Measurements from ENCODE around the gene NKX2-3. TPM values are rescaled to one million over a fixed set of nuclear protein-coding genes. Genes with fewer than 3 reads are reported as not detected.

NKX2-3 gene
- total RNA-seq, 2 experiments from 2014 or later: not detected

DNA sequence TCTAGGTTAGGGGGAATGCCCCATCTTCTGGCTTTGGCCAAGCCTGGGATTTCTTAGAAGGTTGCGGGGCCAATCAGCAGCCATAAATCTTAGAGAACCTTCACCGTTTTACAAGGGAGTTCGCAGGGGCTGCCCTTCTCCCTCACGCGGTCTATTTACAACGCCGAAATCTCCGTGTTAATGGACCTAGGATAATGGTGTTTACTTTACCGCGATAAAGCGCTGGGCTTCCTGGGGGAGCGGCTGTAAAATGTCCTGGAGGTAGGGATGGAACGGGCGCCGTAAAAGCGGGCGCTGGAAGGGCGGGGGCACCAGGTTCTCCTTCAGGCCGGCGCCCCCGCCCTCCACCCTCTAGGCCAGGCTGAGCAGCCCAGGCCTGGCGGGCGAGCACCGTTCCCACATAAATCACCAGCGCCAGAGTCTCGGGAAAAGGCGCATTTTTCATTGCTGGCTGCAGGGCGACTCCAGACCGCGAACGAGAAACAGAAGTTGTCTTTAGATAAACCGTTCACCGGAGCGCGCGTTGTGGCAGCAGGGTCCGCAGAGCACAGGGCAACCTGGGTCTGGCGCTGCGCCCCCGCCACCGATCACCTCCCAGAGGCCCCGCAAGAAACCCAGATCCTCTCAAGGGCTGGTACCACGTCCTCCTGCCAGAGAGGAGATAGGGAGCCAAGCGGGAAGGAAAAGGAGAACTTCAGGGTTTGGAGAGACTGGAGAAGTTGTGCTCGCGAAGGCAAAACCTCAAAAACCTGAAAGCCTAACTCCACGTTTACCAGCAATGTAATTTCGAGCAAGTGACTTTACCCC is 12.5 kb upstream of the NKX2-3 start:
- Mint-ChIP-seq H3K9me3 (no peaks in the 10 kb centered on the region), H3K27me3 (peaks cover 83% of the 10 kb centered on the region), H3K4me1 (ENCODE audit: low read depth) (no peaks in the 10 kb centered on the region), H3K36me3 (ENCODE audit: low read depth) (no peaks in the 10 kb centered on the region), H3K27ac (no peak overlapping the region), H3K4me3 (no peak overlapping the region)
- Histone ChIP-seq H3K4me3 (ENCODE audit: low read length) (no peak overlapping the region), H3K27ac (ENCODE audit: low read depth in 1 of 2, low read length in 2 of 2) (no peak overlapping the region), H3K36me3 (ENCODE audit: insufficient read depth, low read length) (no peaks in the 10 kb centered on the region), H3K9me3 (ENCODE audit: control insufficient read depth in 1 of 2, insufficient read depth in 1 of 2, low read length in 2 of 2) (peaks cover 0 to 20% of the 10 kb centered on the region in 2 experiments), H3K27me3 (ENCODE audit: control insufficient read depth in 1 of 2, insufficient read depth in 2 of 2, low read length in 2 of 2) (peaks cover 38 to 57% of the 10 kb centered on the region in 2 experiments), H3K4me1 (ENCODE audit: insufficient read depth, low read length) (no peaks in the 10 kb centered on the region)
- intact Hi-C loops (cut with DNase I, micrococcal nuclease): no loop called here
- DNase-seq (no peak), ATAC-seq (ENCODE audit: poor library complexity) (no peak)
- POLR2A ChIA-PET: no interaction called here
- CTCF ChIA-PET: no interaction called here
- TF ChIP-seq CTCF (IDR thresholded peaks at IDR 0.05): no peak

GRCh38 chr10:99520847-99521764 is 11.6 kb upstream of the NKX2-3 start:
- Mint-ChIP-seq H3K36me3 (ENCODE audit: low read depth) (no peaks in the 10 kb centered on the region), H3K9me3 (no peaks in the 10 kb centered on the region), H3K4me3 (no peak overlapping the region), H3K4me1 (ENCODE audit: low read depth) (no peaks in the 10 kb centered on the region), H3K27ac (no peak overlapping the region), H3K27me3 (peaks cover 85% of the 10 kb centered on the region)
- peaks cover 0 to 20% of the 10 kb centered on the region in 2 experiments for H3K9me3 ChIP-seq (ENCODE audit: control insufficient read depth in 1 of 2, insufficient read depth in 1 of 2, low read length in 2 of 2)
- no peak for DNase-seq
- intact Hi-C loops (cut with DNase I, micrococcal nuclease): no loop called here
- H3K27ac ChIP-seq (ENCODE audit: low read depth in 1 of 2, low read length in 2 of 2): no peak overlapping the region
- peaks cover 42 to 63% of the 10 kb centered on the region in 2 experiments for H3K27me3 ChIP-seq (ENCODE audit: control insufficient read depth in 1 of 2, insufficient read depth in 2 of 2, low read length in 2 of 2)
- POLR2A ChIA-PET: no interaction called here
- no peaks in the 10 kb centered on the region for H3K36me3 ChIP-seq (ENCODE audit: insufficient read depth, low read length)
- no peak overlapping the region for H3K4me3 ChIP-seq (ENCODE audit: low read length)
- ATAC-seq (ENCODE audit: poor library complexity): no peak
- H3K4me1 ChIP-seq (ENCODE audit: insufficient read depth, low read length): no peaks in the 10 kb centered on the region
- no peak for TF ChIP-seq CTCF (IDR thresholded peaks at IDR 0.05)
- CTCF ChIA-PET: no interaction called here

DNA sequence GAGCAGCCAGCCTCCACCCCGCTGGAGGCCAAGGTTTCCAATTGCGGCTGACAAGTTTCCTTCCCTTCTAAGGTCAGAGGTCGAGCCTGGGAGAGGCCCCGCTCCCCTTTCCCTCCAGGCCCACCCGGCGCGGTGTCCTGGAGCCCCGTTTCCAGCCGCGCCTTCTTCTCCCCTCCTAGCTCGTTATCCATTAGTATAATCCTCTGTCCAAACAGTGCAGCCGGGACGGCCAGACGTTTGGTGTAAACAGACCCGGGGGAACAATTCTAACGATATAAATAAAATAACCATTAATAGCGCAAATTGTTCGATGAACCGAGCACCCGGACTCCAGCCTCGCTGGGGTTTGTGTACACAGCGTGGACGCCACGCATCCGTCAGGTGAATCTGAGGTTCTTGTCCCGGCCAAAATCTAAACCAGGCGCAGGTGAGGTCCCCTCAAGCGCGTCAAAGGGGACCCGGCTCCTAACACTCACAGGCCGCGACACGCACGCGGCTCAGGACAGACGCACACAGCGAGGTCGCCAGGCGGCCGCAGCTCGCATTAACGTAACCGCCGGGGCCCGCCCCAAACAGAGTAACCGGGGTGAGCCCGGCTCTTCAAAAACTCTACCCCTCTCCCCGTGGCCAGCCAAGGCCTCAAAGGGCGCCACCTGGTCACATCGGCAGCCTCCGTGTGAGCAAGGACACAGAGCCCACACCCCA is 10.8 kb upstream of the NKX2-3 start:
- H3K9me3 Mint-ChIP-seq: no peaks in the 10 kb centered on the region
- no peaks in the 10 kb centered on the region for H3K36me3 ChIP-seq (ENCODE audit: insufficient read depth, low read length)
- TF ChIP-seq CTCF (IDR thresholded peaks at IDR 0.05): no peak
- no peak overlapping the region for H3K27ac ChIP-seq (ENCODE audit: low read depth in 1 of 2, low read length in 2 of 2)
- no peak overlapping the region for H3K4me3 ChIP-seq (ENCODE audit: low read length)
- no peak overlapping the region for H3K27ac Mint-ChIP-seq
- peaks cover 88% of the 10 kb centered on the region for H3K27me3 Mint-ChIP-seq
- ChIA-PET CTCF (no interaction called here), POLR2A (no interaction called here)
- H3K36me3 Mint-ChIP-seq (ENCODE audit: low read depth): no peaks in the 10 kb centered on the region
- H3K4me1 Mint-ChIP-seq (ENCODE audit: low read depth): no peaks in the 10 kb centered on the region
- H3K4me3 Mint-ChIP-seq: no peak overlapping the region
- ATAC-seq (ENCODE audit: poor library complexity): no peak
- DNase-seq: no peak
- intact Hi-C loops (cut with DNase I, micrococcal nuclease): no loop called here
- no peaks in the 10 kb centered on the region for H3K4me1 ChIP-seq (ENCODE audit: insufficient read depth, low read length)
- H3K27me3 ChIP-seq (ENCODE audit: control insufficient read depth in 1 of 2, insufficient read depth in 2 of 2, low read length in 2 of 2): peaks cover 49 to 70% of the 10 kb centered on the region in 2 experiments
- peaks cover 0 to 24% of the 10 kb centered on the region in 2 experiments for H3K9me3 ChIP-seq (ENCODE audit: control insufficient read depth in 1 of 2, insufficient read depth in 1 of 2, low read length in 2 of 2)

Measured in CD4-positive, alpha-beta T cell (primary cell).